ENCODE measurements around the gene HM13.
A peak's percentile ranks its signal among the peaks of the same experiment; 100 is the strongest.
"Not testable (repeated sequence)": the region's sequence is repeated elsewhere in the genome, so short reads cannot be mapped to it uniquely, and the experiment has no call there.

HM13 gene

GRCh38 chr20:31568041-31568731, 53.9 kb downstream of the HM13 start:
- DNase-seq (ENCODE audit: low spot score): no peak

GRCh38 chr20:31568773-31569162, 54.5 kb downstream of the HM13 start:
- DNase-seq (ENCODE audit: low spot score): no peak

GRCh38 chr20:31569163-31570020, 55.1 kb downstream of the HM13 start:
- DNase-seq (ENCODE audit: low spot score): peak; percentile 64

GRCh38 chr20:31570021-31570463, 55.8 kb downstream of the HM13 start:
- DNase-seq (ENCODE audit: low spot score): no peak

GRCh38 chr20:31570735-31571617, 56.7 kb downstream of the HM13 start:
- no peak for DNase-seq (ENCODE audit: low spot score)

- DNase-seq (ENCODE audit: low spot score): no peak
These were observed 57.9 kb downstream of the HM13 start for GRCh38 chr20:31572042-31572700.

- peak; percentile 81 for DNase-seq (ENCODE audit: low spot score)
These were observed 58.7 kb downstream of the HM13 start for GRCh38 chr20:31572701-31573554.

- DNase-seq (ENCODE audit: low spot score): no peak
These were observed 59.5 kb downstream of the HM13 start for GRCh38 chr20:31573555-31574321.

- DNase-seq (ENCODE audit: low spot score): not testable (repeated sequence)
These were observed 60.7 kb downstream of the HM13 start for GRCh38 chr20:31574986-31575385.

GRCh38 chr20:31576751-31577150, 62.5 kb downstream of the HM13 start:
- DNase-seq (ENCODE audit: low spot score): no peak

- no peak for DNase-seq (ENCODE audit: low spot score)
These were observed 63.0 kb downstream of the HM13 start for GRCh38 chr20:31577194-31577593.

GRCh38 chr20:31578448-31579138, 64.4 kb downstream of the HM13 start:
- DNase-seq (ENCODE audit: low spot score): no peak

GRCh38 chr20:31579245-31579644, 65.0 kb downstream of the HM13 start:
- no peak for DNase-seq (ENCODE audit: low spot score)

GRCh38 chr20:31579941-31580651, 65.9 kb downstream of the HM13 start:
- DNase-seq (ENCODE audit: low spot score): not testable (repeated sequence)

GRCh38 chr20:31580706-31581105, 66.5 kb downstream of the HM13 start:
- no peak for DNase-seq (ENCODE audit: low spot score)

- no peak for DNase-seq (ENCODE audit: low spot score)
These were observed 67.1 kb downstream of the HM13 start for GRCh38 chr20:31581391-31581790.

- DNase-seq (ENCODE audit: low spot score): no peak
These were observed 73.5 kb downstream of the HM13 start for GRCh38 chr20:31587545-31588389.

GRCh38 chr20:31590717-31591225, 76.5 kb downstream of the HM13 start:
- DNase-seq (ENCODE audit: low spot score): no peak
